ENCODE data around the gene ITM2B.

ITM2B gene

DNA sequence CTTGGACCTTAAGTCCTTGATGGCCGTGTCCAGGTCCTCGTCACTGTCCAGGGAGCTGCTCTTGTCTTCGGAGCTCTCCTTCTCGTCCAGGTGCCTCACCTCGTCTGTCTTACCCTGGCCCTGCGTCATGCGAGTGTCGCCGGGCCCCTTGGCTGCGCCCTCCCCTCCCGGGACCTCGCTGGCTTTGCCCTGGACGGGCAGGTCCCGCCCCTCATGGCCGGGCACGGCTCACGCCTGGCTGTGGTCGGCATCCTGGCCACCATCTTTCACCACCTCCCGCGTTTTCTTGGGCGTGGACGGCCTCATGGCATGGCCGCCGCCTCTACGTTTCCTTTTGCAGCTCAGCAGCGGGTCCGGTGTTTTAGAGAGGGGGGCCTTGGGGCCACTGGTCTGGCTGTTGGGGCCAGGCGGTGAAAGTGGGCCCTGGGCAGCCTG, 85.4 kb downstream of the ITM2B start:
- H3K4me3 ChIP-seq (replicated peaks; ENCODE audit: insufficient read depth, low read length), result no peak overlapping the region
- no peaks in the 10 kb centered on the region for H3K27me3 ChIP-seq (ENCODE audit: insufficient read depth, poor library complexity, severe bottlenecking)
- H3K27ac ChIP-seq (replicated peaks), result no peak overlapping the region
- TF ChIP-seq SPI1 (IDR thresholded peaks at IDR 0.05; ENCODE audit: borderline replicate concordance, low read depth) (no peak), POLR2AphosphoS5 (IDR thresholded peaks at IDR 0.05; ENCODE audit: low read depth) (no peak; the same call in 1 of the 2 replicates), GABPA (IDR thresholded peaks at IDR 0.05; ENCODE audit: low read depth) (no peak)
- TF ChIP-seq, protein P1, sequence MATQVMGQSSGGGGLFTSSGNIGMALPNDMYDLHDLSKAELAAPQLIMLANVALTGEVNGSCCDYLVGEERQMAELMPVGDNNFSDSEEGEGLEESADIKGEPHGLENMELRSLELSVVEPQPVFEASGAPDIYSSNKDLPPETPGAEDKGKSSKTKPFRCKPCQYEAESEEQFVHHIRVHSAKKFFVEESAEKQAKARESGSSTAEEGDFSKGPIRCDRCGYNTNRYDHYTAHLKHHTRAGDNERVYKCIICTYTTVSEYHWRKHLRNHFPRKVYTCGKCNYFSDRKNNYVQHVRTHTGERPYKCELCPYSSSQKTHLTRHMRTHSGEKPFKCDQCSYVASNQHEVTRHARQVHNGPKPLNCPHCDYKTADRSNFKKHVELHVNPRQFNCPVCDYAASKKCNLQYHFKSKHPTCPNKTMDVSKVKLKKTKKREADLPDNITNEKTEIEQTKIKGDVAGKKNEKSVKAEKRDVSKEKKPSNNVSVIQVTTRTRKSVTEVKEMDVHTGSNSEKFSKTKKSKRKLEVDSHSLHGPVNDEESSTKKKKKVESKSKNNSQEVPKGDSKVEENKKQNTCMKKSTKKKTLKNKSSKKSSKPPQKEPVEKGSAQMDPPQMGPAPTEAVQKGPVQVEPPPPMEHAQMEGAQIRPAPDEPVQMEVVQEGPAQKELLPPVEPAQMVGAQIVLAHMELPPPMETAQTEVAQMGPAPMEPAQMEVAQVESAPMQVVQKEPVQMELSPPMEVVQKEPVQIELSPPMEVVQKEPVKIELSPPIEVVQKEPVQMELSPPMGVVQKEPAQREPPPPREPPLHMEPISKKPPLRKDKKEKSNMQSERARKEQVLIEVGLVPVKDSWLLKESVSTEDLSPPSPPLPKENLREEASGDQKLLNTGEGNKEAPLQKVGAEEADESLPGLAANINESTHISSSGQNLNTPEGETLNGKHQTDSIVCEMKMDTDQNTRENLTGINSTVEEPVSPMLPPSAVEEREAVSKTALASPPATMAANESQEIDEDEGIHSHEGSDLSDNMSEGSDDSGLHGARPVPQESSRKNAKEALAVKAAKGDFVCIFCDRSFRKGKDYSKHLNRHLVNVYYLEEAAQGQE (IDR thresholded peaks at IDR 0.05; ENCODE audit: insufficient replicate concordance, low read depth), result no peak
- TF ChIP-seq, protein P2, sequence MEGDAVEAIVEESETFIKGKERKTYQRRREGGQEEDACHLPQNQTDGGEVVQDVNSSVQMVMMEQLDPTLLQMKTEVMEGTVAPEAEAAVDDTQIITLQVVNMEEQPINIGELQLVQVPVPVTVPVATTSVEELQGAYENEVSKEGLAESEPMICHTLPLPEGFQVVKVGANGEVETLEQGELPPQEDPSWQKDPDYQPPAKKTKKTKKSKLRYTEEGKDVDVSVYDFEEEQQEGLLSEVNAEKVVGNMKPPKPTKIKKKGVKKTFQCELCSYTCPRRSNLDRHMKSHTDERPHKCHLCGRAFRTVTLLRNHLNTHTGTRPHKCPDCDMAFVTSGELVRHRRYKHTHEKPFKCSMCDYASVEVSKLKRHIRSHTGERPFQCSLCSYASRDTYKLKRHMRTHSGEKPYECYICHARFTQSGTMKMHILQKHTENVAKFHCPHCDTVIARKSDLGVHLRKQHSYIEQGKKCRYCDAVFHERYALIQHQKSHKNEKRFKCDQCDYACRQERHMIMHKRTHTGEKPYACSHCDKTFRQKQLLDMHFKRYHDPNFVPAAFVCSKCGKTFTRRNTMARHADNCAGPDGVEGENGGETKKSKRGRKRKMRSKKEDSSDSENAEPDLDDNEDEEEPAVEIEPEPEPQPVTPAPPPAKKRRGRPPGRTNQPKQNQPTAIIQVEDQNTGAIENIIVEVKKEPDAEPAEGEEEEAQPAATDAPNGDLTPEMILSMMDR (IDR thresholded peaks at IDR 0.05; ENCODE audit: insufficient read depth, low read length), result no peak
- DNase-seq (ENCODE audit: low read depth in 1 of 2, low spot score in 1 of 2), result no peak

DNA sequence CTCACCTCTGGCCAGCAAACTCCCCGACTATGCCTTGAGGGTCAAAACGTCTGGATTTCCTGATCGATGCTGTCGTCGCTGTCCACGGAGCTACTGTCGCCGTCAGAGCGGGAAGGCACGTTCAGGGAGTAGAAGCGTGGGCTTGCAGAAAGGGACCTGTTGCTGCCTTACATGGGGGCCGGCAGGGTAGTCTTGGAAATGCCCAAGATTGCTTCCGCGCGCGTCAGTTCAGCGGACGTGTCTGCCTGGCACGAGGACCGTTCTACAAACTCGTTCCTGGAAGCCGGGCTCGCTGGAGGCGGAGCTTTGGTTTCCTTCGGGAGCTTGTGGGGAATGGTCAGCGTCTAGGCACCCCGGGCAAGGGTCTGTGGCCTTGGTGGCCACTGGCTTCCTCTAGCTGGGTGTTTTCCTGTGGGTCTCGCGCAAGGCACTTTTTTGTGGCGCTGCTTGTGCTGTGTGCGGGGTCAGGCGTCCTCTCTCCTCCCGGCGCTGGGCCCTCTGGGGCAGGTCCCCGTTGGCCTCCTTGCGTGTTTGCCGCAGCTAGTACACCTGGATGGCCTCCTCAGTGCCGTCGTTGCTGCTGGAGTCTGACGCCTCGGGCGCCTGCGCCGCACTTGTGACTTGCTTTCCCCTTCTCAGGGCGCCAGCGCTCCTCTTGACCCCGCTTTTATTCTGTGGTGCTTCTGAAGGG, 86.0 kb downstream of the ITM2B start:
- Histone ChIP-seq H3K4me3 (replicated peaks; ENCODE audit: insufficient read depth, low read length) (no peak overlapping the region), H3K27ac (replicated peaks) (no peak overlapping the region), H3K27me3 (ENCODE audit: insufficient read depth, poor library complexity, severe bottlenecking) (no peaks in the 10 kb centered on the region)
- no peak for DNase-seq (ENCODE audit: low read depth in 1 of 2, low spot score in 1 of 2)
- TF ChIP-seq, protein P2 (IDR thresholded peaks at IDR 0.05; ENCODE audit: insufficient read depth, low read length), result no peak
- no peak; the same call in 1 of the 2 replicates for TF ChIP-seq POLR2AphosphoS5 (IDR thresholded peaks at IDR 0.05; ENCODE audit: low read depth)
- TF ChIP-seq, protein P1 (IDR thresholded peaks at IDR 0.05; ENCODE audit: insufficient replicate concordance, low read depth), result no peak
- TF ChIP-seq GABPA (IDR thresholded peaks at IDR 0.05; ENCODE audit: low read depth), result no peak
- no peak for TF ChIP-seq SPI1 (IDR thresholded peaks at IDR 0.05; ENCODE audit: borderline replicate concordance, low read depth)

Measured in HL-60 (cell line).